Activated CD4-positive, alpha-beta memory T cell treated with anti-CD3 and anti-CD28 coated beads for 36 hours (primary cell): ENCODE measurements around the gene ABR. TPM values are rescaled to one million over a fixed set of nuclear protein-coding genes. Genes with fewer than 3 reads are reported as not detected.
A peak's percentile ranks its signal among the peaks of the same experiment; 100 is the strongest.
"Not testable (repeated sequence)": the region's sequence is repeated elsewhere in the genome, so short reads cannot be mapped to it uniquely, and the experiment has no call there.

Source experiments
- CTCF ChIA-PET: fragments of 350-600 bp; sonication (Branson Sonifier 250); formaldehyde crosslinking; loops from one replicate; lab custom pipeline; 2021; ENCODE audit warnings: antibody characterized with exemption, inconsistent platforms; lab: Charles Lee
- POLR2A ChIA-PET: fragments of 350-600 bp; sonication (Branson Sonifier 250); formaldehyde crosslinking; loops from one replicate; lab custom pipeline; 2021; ENCODE audit warnings: antibody characterized with exemption; lab: Charles Lee
- DNase-seq: peaks from one replicate; pipeline ENCODE4 v3.0.0-alpha.2; 2020
- H3K27ac Mint-ChIP-seq: one replicate; pipeline ENCODE4 v1.8.0; 2021; ENCODE audit warnings: mixed read lengths
- H3K27me3 Mint-ChIP-seq: one replicate; pipeline ENCODE4 v1.8.0; 2021; ENCODE audit warnings: mixed read lengths
- H3K36me3 Mint-ChIP-seq: one replicate; pipeline ENCODE4 v1.8.0; 2021; ENCODE audit warnings: mixed read lengths
- H3K4me1 Mint-ChIP-seq: one replicate; pipeline ENCODE4 v1.8.0; 2021; ENCODE audit warnings: low read depth, mixed read lengths
- H3K4me3 Mint-ChIP-seq: one replicate; pipeline ENCODE4 v1.8.0; 2021; ENCODE audit warnings: mild to moderate bottlenecking, mixed read lengths
- H3K9me3 Mint-ChIP-seq: one replicate; pipeline ENCODE4 v1.8.0; 2021; ENCODE audit warnings: mixed read lengths
- intact Hi-C: fragments of 100-400 bp; cut with micrococcal nuclease; formaldehyde crosslinking; loops from one replicate; pipeline ENCODE4 v1.15.1; 2023
- total RNA-seq, 2 experiments: library from RNA; stranded (reverse); gene quantifications; one replicate each; pipeline ENCODE4 v1.2.3, GENCODE V29; 2021

ABR gene
- total RNA-seq, 2 experiments from 2014 or later: 50.3 to 54.5 TPM

DNA sequence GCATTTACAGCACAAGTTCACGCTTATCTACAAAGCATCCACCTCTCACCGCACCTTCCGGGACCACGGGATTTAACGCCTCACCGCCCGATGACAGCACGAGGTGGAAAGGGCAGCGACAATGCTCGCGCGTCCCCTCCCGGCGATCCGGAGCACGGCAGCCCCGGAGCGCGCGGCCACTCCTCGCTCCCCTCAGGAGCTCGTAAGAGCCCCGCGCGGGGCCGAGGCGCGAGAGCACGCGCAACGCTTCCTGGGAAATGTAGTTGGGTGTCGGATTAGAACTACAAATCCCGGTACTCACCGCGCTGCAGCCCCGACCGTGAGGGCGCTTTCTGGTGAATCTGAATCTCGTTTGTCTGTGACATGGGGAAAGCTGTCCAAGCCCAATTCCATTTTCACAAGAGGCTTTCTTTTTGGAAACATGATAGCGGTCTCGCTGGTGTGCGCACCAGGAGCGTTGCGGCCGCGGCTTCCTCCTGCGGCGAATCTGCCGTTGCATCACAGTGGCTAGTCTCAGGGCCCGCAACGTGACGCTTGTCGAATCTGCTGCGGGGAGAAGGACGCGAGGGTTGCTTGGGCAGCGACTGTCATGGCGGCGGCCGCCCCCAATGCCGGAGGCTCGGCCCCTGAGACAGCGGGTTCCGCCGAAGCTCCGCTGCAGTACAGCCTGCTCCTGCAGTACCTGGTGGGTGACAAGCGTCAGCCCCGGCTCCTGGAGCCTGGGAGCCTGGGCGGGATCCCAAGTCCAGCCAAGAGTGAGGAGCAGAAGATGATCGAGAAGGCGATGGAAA is 183.0 kb downstream of the ABR start, which contains the start of gene TIMM22:
TIMM22 (plus strand) TSS at position 576 of the 791 bp plus-strand sequence; CDS start at position 590, 14 bp downstream.
- Mint-ChIP-seq H3K9me3 (peaks cover 29% of the 10 kb centered on the region), H3K27ac (peak within 1 kb of the TSS; percentile 97), H3K36me3 (peaks cover 14% of the 10 kb centered on the region), H3K4me1 (peaks cover 22% of the 10 kb centered on the region), H3K27me3 (no peaks in the 10 kb centered on the region), H3K4me3 (peak within 1 kb of the TSS; percentile 92)
- CTCF ChIA-PET: interaction anchor here (0.5 to 3.1 kb wide), 23 partner anchors 9 to 580 kb away, joined by 3 to 45 read pairs (median 4); partner anchors contain the start of genes GEMIN4, GLOD4, MRM3 and NXN
- peak; percentile 96 for DNase-seq
- POLR2A ChIA-PET: interaction anchor here (1.0 to 1.5 kb wide), 2 partner anchors 16 to 215 kb away, joined by 3 to 8 read pairs; partner anchors contain the start of genes GLOD4 and MRM3
- intact Hi-C loops: loop anchor here (1.0 to 5.0 kb wide), 5 partner anchors 15 to 584 kb away; partner anchors contain the start of genes GLOD4 and MRM3

DNA sequence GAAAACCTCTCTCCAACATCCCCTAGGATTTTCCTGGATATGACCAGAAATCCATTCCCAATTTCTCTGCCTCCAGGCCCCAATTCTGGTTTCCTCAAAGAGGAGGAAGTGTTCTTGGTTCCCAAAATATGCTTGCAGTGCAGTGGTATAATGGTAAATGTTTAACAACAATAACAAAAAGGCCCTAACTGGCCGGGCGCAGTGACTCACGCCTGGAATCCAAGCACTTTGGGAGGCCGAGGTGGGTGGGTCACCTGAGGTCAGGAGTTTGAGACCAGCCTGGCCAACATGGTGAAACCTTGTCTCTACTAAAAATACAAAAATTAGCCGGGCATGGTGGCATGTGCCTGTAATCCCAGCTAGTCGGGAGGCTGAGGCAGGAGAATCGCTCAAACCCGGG is 184.5 kb downstream of the ABR start:
- Mint-ChIP-seq H3K4me1 (peaks cover 22% of the 10 kb centered on the region), H3K9me3 (peaks cover 29% of the 10 kb centered on the region)
- H3K27me3 Mint-ChIP-seq, DNase-seq, POLR2A ChIA-PET, H3K27ac Mint-ChIP-seq, H3K36me3 Mint-ChIP-seq, H3K4me3 Mint-ChIP-seq: not testable (repeated sequence)
- intact Hi-C loops: loop anchor here (5.0 kb wide), 3 partner anchors 118 to 583 kb away; a partner anchor contains a TSS
- CTCF ChIA-PET: interaction anchor here (1.2 to 2.8 kb wide), 5 partner anchors 10 to 295 kb away, joined by 4 to 45 read pairs (median 9); partner anchors contain the start of genes GEMIN4 and NXN

- POLR2A ChIA-PET: no interaction called here
- CTCF ChIA-PET: interaction anchor here (1.5 kb wide), 1 partner anchor 12 kb away, joined by 5 read pairs; no protein-coding TSS in a partner anchor
- intact Hi-C loops: no loop called here
Observed at GRCh38 chr17:992933-993332, 186.8 kb downstream of the ABR start.

DNA sequence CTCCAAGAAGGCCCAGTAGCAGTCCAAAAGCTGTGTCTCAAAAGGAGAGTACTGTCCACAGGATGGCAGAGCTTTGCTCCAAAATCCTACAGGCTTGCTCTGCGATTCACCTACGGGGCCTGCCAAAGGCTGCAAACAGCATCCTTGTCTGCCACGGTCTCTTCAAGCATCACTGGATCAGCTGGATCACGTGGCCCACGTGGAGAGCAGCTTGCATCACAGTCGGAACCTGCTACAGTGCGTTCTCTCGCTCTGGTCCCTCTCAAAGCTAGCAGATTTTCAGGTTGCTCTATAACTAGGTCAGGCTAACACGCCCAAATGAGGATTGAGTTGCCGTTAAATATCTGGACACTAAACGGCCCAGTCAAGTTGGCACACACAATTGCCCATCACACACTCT is 191.2 kb downstream of the ABR start:
- H3K27me3 Mint-ChIP-seq: no peaks in the 10 kb centered on the region
- ChIA-PET CTCF (interaction anchor here (1.2 kb wide), 1 partner anchor 8 kb away, joined by 7 read pairs; the partner anchor contains the start of gene TIMM22), POLR2A (no interaction called here)

More at GRCh38 chr17:992933-993332, 186.8 kb downstream of the ABR start:
- Mint-ChIP-seq H3K9me3 (peaks cover 29% of the 10 kb centered on the region), H3K4me3 (no peak overlapping the region), H3K27me3 (no peaks in the 10 kb centered on the region), H3K27ac (no peak overlapping the region), H3K4me1 (peaks cover 5% of the 10 kb centered on the region), H3K36me3 (no peaks in the 10 kb centered on the region)
- no peak for DNase-seq

GRCh38 chr17:987931-988330 is 191.8 kb downstream of the ABR start:
- Mint-ChIP-seq H3K27ac (no peak overlapping the region), H3K27me3 (no peaks in the 10 kb centered on the region)
- CTCF ChIA-PET: interaction anchor here (1.2 kb wide), 1 partner anchor 9 kb away, joined by 7 read pairs; the partner anchor contains the start of gene TIMM22

More for the DNA sequence above, 191.2 kb downstream of the ABR start:
- intact Hi-C loops: no loop called here
- Mint-ChIP-seq H3K27ac (no peak overlapping the region), H3K4me3 (no peak overlapping the region), H3K36me3 (no peaks in the 10 kb centered on the region), H3K4me1 (no peaks in the 10 kb centered on the region), H3K9me3 (peaks cover 12% of the 10 kb centered on the region)
- no peak for DNase-seq

DNA sequence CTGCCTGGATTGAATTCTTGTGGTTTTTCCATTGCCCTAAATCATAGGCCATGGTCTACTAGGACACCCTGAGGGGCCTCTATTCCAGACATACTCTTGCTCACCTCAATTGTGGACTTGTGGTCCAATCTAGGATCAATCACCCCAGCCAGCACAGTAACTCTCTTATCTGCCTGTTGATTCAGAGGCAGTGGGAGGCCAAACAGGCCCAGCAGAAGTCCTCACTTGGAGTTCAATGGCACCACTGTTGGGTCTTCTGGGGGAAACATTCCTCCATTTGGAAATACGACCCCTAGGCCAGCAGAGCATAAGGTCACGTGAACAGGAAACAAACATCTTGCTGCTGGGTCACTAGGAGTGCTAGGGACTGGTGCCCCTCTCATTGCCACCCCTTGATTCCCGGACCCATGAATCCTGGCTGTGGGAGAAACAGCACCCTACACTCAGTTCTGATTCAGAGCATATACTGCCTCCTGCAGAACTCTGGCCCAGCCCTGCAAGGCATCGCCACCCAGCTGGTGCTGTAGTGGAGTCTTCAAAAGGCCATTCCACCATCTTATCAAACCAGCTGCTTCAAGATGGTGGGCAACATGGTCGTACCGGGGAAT is 193.4 kb downstream of the ABR start:
- Mint-ChIP-seq H3K27ac (no peak overlapping the region), H3K4me1 (no peaks in the 10 kb centered on the region), H3K9me3 (no peaks in the 10 kb centered on the region), H3K4me3 (no peak overlapping the region), H3K27me3 (no peaks in the 10 kb centered on the region), H3K36me3 (no peaks in the 10 kb centered on the region)
- CTCF ChIA-PET: interaction anchor here (2.0 kb wide), 1 partner anchor 10 kb away, joined by 9 read pairs; the partner anchor contains the start of gene TIMM22
- intact Hi-C loops: no loop called here
- POLR2A ChIA-PET: no interaction called here
- no peak for DNase-seq

More at GRCh38 chr17:987931-988330, 191.8 kb downstream of the ABR start:
- peaks cover 7% of the 10 kb centered on the region for H3K9me3 Mint-ChIP-seq
- H3K4me3 Mint-ChIP-seq: no peak overlapping the region
- intact Hi-C loops: no loop called here
- DNase-seq: no peak
- POLR2A ChIA-PET: no interaction called here
- no peaks in the 10 kb centered on the region for H3K4me1 Mint-ChIP-seq
- no peaks in the 10 kb centered on the region for H3K36me3 Mint-ChIP-seq

- no peak overlapping the region for H3K27ac Mint-ChIP-seq
- intact Hi-C loops: loop anchor here (5.0 kb wide), 2 partner anchors 202 to 572 kb away; partner anchors contain the start of genes GLOD4 and MRM3
- peaks cover 6% of the 10 kb centered on the region for H3K4me1 Mint-ChIP-seq
- no peak overlapping the region for H3K4me3 Mint-ChIP-seq
- CTCF ChIA-PET: no interaction called here
- no peaks in the 10 kb centered on the region for H3K9me3 Mint-ChIP-seq
- H3K36me3 Mint-ChIP-seq: no peaks in the 10 kb centered on the region
- H3K27me3 Mint-ChIP-seq: no peaks in the 10 kb centered on the region
- POLR2A ChIA-PET: no interaction called here
- DNase-seq: no peak
Observed at GRCh38 chr17:983921-984320, 195.9 kb downstream of the ABR start.

- peak overlapping the region; percentile 57 for H3K4me3 Mint-ChIP-seq
- no peaks in the 10 kb centered on the region for H3K9me3 Mint-ChIP-seq
- ChIA-PET POLR2A (interaction anchor here (0.7 to 2.6 kb wide), 2 partner anchors 16 to 200 kb away, joined by 3 to 8 read pairs; partner anchors contain the start of genes GLOD4 and MRM3), CTCF (interaction anchor here (0.7 to 2.9 kb wide), 47 partner anchors 8 to 836 kb away, joined by 3 to 52 read pairs (median 4); partner anchors contain the start of genes GLOD4, MRM3, TIMM22 and VPS53)
- H3K27me3 Mint-ChIP-seq: peaks cover 19% of the 10 kb centered on the region
- intact Hi-C loops: loop anchor here (1.0 to 5.0 kb wide), 4 partner anchors 15 to 569 kb away; partner anchors contain the start of genes GLOD4 and MRM3
- no peak for DNase-seq
- no peaks in the 10 kb centered on the region for H3K36me3 Mint-ChIP-seq
- peaks cover 11% of the 10 kb centered on the region for H3K4me1 Mint-ChIP-seq
- no peak overlapping the region for H3K27ac Mint-ChIP-seq
Observed at GRCh38 chr17:981292-981658, 198.5 kb downstream of the ABR start.

DNA sequence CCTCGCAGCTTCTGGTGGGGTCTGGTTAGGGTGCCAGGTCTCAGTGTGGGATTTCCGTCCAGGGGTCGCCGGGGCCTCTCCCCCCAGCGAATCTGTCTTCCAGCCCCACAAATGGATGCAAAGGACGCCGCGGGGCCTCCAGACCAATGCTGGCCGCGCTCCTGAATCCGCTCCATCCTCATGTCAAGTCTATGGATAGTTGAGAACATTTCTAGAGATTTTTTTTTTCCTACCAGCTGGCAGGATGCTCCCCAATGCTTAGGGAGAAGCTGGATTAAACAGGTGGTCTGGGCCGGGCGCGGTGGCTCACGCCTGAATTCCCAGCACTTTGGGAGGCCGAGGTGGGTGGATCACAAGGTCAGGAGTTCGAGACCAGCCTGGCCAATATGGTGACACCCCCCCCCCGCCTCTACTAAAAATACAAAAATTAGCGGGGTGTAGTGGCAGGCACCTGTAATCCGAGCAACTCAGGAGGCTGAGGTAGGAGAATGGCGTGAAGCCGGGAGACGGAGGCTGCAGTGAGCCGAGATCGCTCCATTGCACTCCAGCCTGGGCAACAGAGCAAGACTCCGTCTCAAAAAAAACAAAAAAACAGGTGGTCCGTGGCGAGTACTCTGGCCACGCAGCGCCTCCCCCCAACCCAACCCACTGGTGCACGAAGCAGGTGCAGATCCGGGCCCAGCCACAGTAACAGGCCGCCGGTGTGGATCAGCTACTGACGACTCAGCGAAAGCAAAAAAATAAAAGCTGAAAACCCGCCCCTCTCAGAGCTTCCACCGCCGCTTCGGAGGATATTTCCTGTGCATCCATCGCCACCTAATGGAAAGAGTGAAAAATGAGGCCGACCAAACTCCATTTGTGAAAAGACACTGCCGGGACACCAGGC is 199.1 kb downstream of the ABR start:
- Mint-ChIP-seq H3K27me3 (peaks cover 23% of the 10 kb centered on the region), H3K27ac (no peak overlapping the region), H3K4me3 (peak overlapping the region; percentile 63), H3K4me1 (peaks cover 11% of the 10 kb centered on the region), H3K9me3 (no peaks in the 10 kb centered on the region), H3K36me3 (no peaks in the 10 kb centered on the region)
- peak; percentile 86 for DNase-seq
- intact Hi-C loops: loop anchor here (1.0 to 5.0 kb wide), 4 partner anchors 16 to 568 kb away; partner anchors contain the start of genes GLOD4 and MRM3
- POLR2A ChIA-PET: interaction anchor here (0.7 to 2.6 kb wide), 2 partner anchors 17 to 199 kb away, joined by 3 to 8 read pairs; partner anchors contain the start of genes GLOD4 and MRM3
- CTCF ChIA-PET: interaction anchor here (0.7 to 2.9 kb wide), 53 partner anchors 8 to 836 kb away, joined by 3 to 52 read pairs (median 4); partner anchors contain the start of genes GLOD4, MRM3, TIMM22 and VPS53

- ChIA-PET POLR2A (interaction anchor here (2.6 kb wide), 1 partner anchor 198 kb away, joined by 8 read pairs; the partner anchor contains the start of genes GLOD4 and MRM3), CTCF (interaction anchor here (0.6 to 2.9 kb wide), 23 partner anchors 10 to 567 kb away, joined by 3 to 52 read pairs (median 4); partner anchors contain the start of genes GLOD4, MRM3, TIMM22 and VPS53)
- DNase-seq: peak; percentile 90
- no peak within 1 kb of the TSS for H3K27ac Mint-ChIP-seq
- intact Hi-C loops: loop anchor here (5.0 kb wide), 2 partner anchors 197 to 567 kb away; partner anchors contain the start of genes GLOD4 and MRM3
- peaks cover 11% of the 10 kb centered on the region for H3K4me1 Mint-ChIP-seq
- H3K9me3 Mint-ChIP-seq: no peaks in the 10 kb centered on the region
- H3K36me3 Mint-ChIP-seq: no peaks in the 10 kb centered on the region
- peaks cover 26% of the 10 kb centered on the region for H3K27me3 Mint-ChIP-seq
- H3K4me3 Mint-ChIP-seq: peak within 1 kb of the TSS; percentile 63
Observed at GRCh38 chr17:979539-980405, 200.0 kb downstream of the ABR start, which contains the start of gene NXN. Gene NXN, minus strand, starts transcription at chr17:979776.
